ENCODE results near the gene MITF. TPM values are rescaled to one million over a fixed set of nuclear protein-coding genes. Genes with fewer than 3 reads are reported as not detected.

The MITF gene
- total and polyA plus RNA-seq, 3 experiments from 2014 or later: 0.38 to 0.81 TPM; not detected in 1

GRCh38 chr3:69882560-69882959 is 143.3 kb downstream of the MITF start:
- no peak overlapping the region for H3K4me3 Mint-ChIP-seq
- CTCF ChIA-PET: no interaction called here
- Histone ChIP-seq H3K4me1 (ENCODE audit: insufficient read depth, low read length) (no peaks in the 10 kb centered on the region), H3K36me3 (ENCODE audit: insufficient read depth, low read length) (no peaks in the 10 kb centered on the region), H3K27me3 (ENCODE audit: insufficient read depth, low read length, poor library complexity, severe bottlenecking) (no peaks in the 10 kb centered on the region), H3K4me3 (ENCODE audit: low read length) (no peak overlapping the region), H3K27ac (ENCODE audit: low read depth, low read length) (no peak overlapping the region), H3K9me3 (ENCODE audit: low read length) (no peaks in the 10 kb centered on the region)
- no peak for DNase-seq
- no peaks in the 10 kb centered on the region for H3K36me3 Mint-ChIP-seq
- no peak overlapping the region for H3K27ac Mint-ChIP-seq
- H3K4me1 Mint-ChIP-seq: no peaks in the 10 kb centered on the region
- POLR2A ChIA-PET: no interaction called here
- peaks cover 0 to 3% (median 0%) of the 10 kb centered on the region in 5 donors for H3K9me3 Mint-ChIP-seq
- H3K27me3 Mint-ChIP-seq: no peaks in the 10 kb centered on the region

- Mint-ChIP-seq H3K27ac (no peak overlapping the region), H3K4me1 (no peaks in the 10 kb centered on the region), H3K36me3 (no peaks in the 10 kb centered on the region), H3K4me3 (no peak overlapping the region), H3K9me3 (peaks cover 0 to 3% (median 0%) of the 10 kb centered on the region in 5 donors), H3K27me3 (no peaks in the 10 kb centered on the region)
- DNase-seq: no peak
- H3K4me1 ChIP-seq (ENCODE audit: insufficient read depth, low read length): no peaks in the 10 kb centered on the region
- ChIA-PET CTCF (no interaction called here), POLR2A (no interaction called here)
- H3K27ac ChIP-seq (ENCODE audit: low read depth, low read length): no peak overlapping the region
- H3K36me3 ChIP-seq (ENCODE audit: insufficient read depth, low read length): no peaks in the 10 kb centered on the region
- no peaks in the 10 kb centered on the region for H3K27me3 ChIP-seq (ENCODE audit: insufficient read depth, low read length, poor library complexity, severe bottlenecking)
- no peak overlapping the region for H3K4me3 ChIP-seq (ENCODE audit: low read length)
- no peaks in the 10 kb centered on the region for H3K9me3 ChIP-seq (ENCODE audit: low read length)
Observed at GRCh38 chr3:69888040-69888942, 149.0 kb downstream of the MITF start.

- Mint-ChIP-seq H3K9me3 (peaks cover 0 to 2% (median 0%) of the 10 kb centered on the region in 5 donors), H3K27me3 (no peaks in the 10 kb centered on the region), H3K4me1 (no peaks in the 10 kb centered on the region), H3K27ac (no peak overlapping the region), H3K4me3 (no peak overlapping the region), H3K36me3 (no peaks in the 10 kb centered on the region)
- ChIA-PET POLR2A (no interaction called here), CTCF (no interaction called here)
- Histone ChIP-seq H3K4me1 (ENCODE audit: insufficient read depth, low read length) (no peaks in the 10 kb centered on the region), H3K27ac (ENCODE audit: low read depth, low read length) (no peak overlapping the region), H3K36me3 (ENCODE audit: insufficient read depth, low read length) (no peaks in the 10 kb centered on the region), H3K9me3 (ENCODE audit: low read length) (no peaks in the 10 kb centered on the region), H3K4me3 (ENCODE audit: low read length) (no peak overlapping the region), H3K27me3 (ENCODE audit: insufficient read depth, low read length, poor library complexity, severe bottlenecking) (no peaks in the 10 kb centered on the region)
- no peak for DNase-seq
Observed at GRCh38 chr3:69888943-69889315, 149.7 kb downstream of the MITF start.

GRCh38 chr3:69890084-69890483 is 150.8 kb downstream of the MITF start:
- ChIA-PET POLR2A (no interaction called here), CTCF (no interaction called here)
- DNase-seq: no peak

GRCh38 chr3:69890691-69891090 is 151.4 kb downstream of the MITF start:
- no peaks in the 10 kb centered on the region for H3K36me3 ChIP-seq (ENCODE audit: insufficient read depth, low read length)
- Mint-ChIP-seq H3K4me1 (no peaks in the 10 kb centered on the region), H3K27me3 (no peaks in the 10 kb centered on the region), H3K9me3 (no peaks in the 10 kb centered on the region), H3K4me3 (no peak overlapping the region), H3K36me3 (no peaks in the 10 kb centered on the region), H3K27ac (no peak overlapping the region)
- H3K27me3 ChIP-seq (ENCODE audit: insufficient read depth, low read length, poor library complexity, severe bottlenecking): no peaks in the 10 kb centered on the region
- no peak for DNase-seq
- H3K9me3 ChIP-seq (ENCODE audit: low read length): no peaks in the 10 kb centered on the region
- ChIA-PET CTCF (no interaction called here), POLR2A (no interaction called here)
- H3K27ac ChIP-seq (ENCODE audit: low read depth, low read length): no peak overlapping the region
- H3K4me3 ChIP-seq (ENCODE audit: low read length): no peak overlapping the region
- no peaks in the 10 kb centered on the region for H3K4me1 ChIP-seq (ENCODE audit: insufficient read depth, low read length)

More at GRCh38 chr3:69890084-69890483, 150.8 kb downstream of the MITF start:
- H3K4me1 ChIP-seq (ENCODE audit: insufficient read depth, low read length): no peaks in the 10 kb centered on the region
- Mint-ChIP-seq H3K9me3 (no peaks in the 10 kb centered on the region), H3K36me3 (no peaks in the 10 kb centered on the region), H3K27ac (no peak overlapping the region), H3K4me3 (no peak overlapping the region), H3K27me3 (no peaks in the 10 kb centered on the region), H3K4me1 (no peaks in the 10 kb centered on the region)
- H3K4me3 ChIP-seq (ENCODE audit: low read length): no peak overlapping the region
- H3K27ac ChIP-seq (ENCODE audit: low read depth, low read length): no peak overlapping the region
- no peaks in the 10 kb centered on the region for H3K9me3 ChIP-seq (ENCODE audit: low read length)
- H3K27me3 ChIP-seq (ENCODE audit: insufficient read depth, low read length, poor library complexity, severe bottlenecking): no peaks in the 10 kb centered on the region
- no peaks in the 10 kb centered on the region for H3K36me3 ChIP-seq (ENCODE audit: insufficient read depth, low read length)

- H3K4me1 Mint-ChIP-seq: no peaks in the 10 kb centered on the region
- no peak overlapping the region for H3K4me3 Mint-ChIP-seq
- POLR2A ChIA-PET: no interaction called here
- Histone ChIP-seq H3K36me3 (ENCODE audit: insufficient read depth, low read length) (no peaks in the 10 kb centered on the region), H3K9me3 (ENCODE audit: low read length) (no peaks in the 10 kb centered on the region), H3K27ac (ENCODE audit: low read depth, low read length) (no peak overlapping the region), H3K4me3 (ENCODE audit: low read length) (no peak overlapping the region), H3K27me3 (ENCODE audit: insufficient read depth, low read length, poor library complexity, severe bottlenecking) (no peaks in the 10 kb centered on the region), H3K4me1 (ENCODE audit: insufficient read depth, low read length) (no peaks in the 10 kb centered on the region)
- no peak for DNase-seq
- H3K9me3 Mint-ChIP-seq: no peaks in the 10 kb centered on the region
- no peak overlapping the region for H3K27ac Mint-ChIP-seq
- H3K27me3 Mint-ChIP-seq: no peaks in the 10 kb centered on the region
- no peaks in the 10 kb centered on the region for H3K36me3 Mint-ChIP-seq
- CTCF ChIA-PET: no interaction called here
Observed at GRCh38 chr3:69892706-69893105, 153.4 kb downstream of the MITF start.

GRCh38 chr3:69893274-69893673 is 154.0 kb downstream of the MITF start:
- no peaks in the 10 kb centered on the region for H3K4me1 ChIP-seq (ENCODE audit: insufficient read depth, low read length)

GRCh38 chr3:69896095-69896494 is 156.8 kb downstream of the MITF start:
- Histone ChIP-seq H3K27me3 (ENCODE audit: insufficient read depth, low read length, poor library complexity, severe bottlenecking) (no peaks in the 10 kb centered on the region), H3K4me1 (ENCODE audit: insufficient read depth, low read length) (no peaks in the 10 kb centered on the region), H3K27ac (ENCODE audit: low read depth, low read length) (no peak overlapping the region), H3K36me3 (ENCODE audit: insufficient read depth, low read length) (no peaks in the 10 kb centered on the region), H3K4me3 (ENCODE audit: low read length) (no peak overlapping the region), H3K9me3 (ENCODE audit: low read length) (no peaks in the 10 kb centered on the region)
- Mint-ChIP-seq H3K36me3 (no peaks in the 10 kb centered on the region), H3K27me3 (no peaks in the 10 kb centered on the region), H3K27ac (no peak overlapping the region), H3K4me1 (no peaks in the 10 kb centered on the region), H3K4me3 (no peak overlapping the region), H3K9me3 (peaks cover 0 to 3% (median 0%) of the 10 kb centered on the region in 5 donors)
- CTCF ChIA-PET: interaction anchor here (0.7 kb wide), 1 partner anchor 36 kb away, joined by 3 read pairs; no protein-coding TSS in a partner anchor
- no peak for DNase-seq
- POLR2A ChIA-PET: no interaction called here

More at GRCh38 chr3:69893274-69893673, 154.0 kb downstream of the MITF start:
- Mint-ChIP-seq H3K27ac (no peak overlapping the region), H3K36me3 (no peaks in the 10 kb centered on the region), H3K4me1 (no peaks in the 10 kb centered on the region), H3K9me3 (no peaks in the 10 kb centered on the region), H3K4me3 (no peak overlapping the region), H3K27me3 (no peaks in the 10 kb centered on the region)
- no peak overlapping the region for H3K27ac ChIP-seq (ENCODE audit: low read depth, low read length)
- H3K36me3 ChIP-seq (ENCODE audit: insufficient read depth, low read length): no peaks in the 10 kb centered on the region
- ChIA-PET POLR2A (no interaction called here), CTCF (no interaction called here)
- no peak for DNase-seq
- no peaks in the 10 kb centered on the region for H3K27me3 ChIP-seq (ENCODE audit: insufficient read depth, low read length, poor library complexity, severe bottlenecking)
- no peak overlapping the region for H3K4me3 ChIP-seq (ENCODE audit: low read length)
- H3K9me3 ChIP-seq (ENCODE audit: low read length): no peaks in the 10 kb centered on the region
